AG09309 (cell line): Measurements from ENCODE around the gene RAC3.
A peak's percentile ranks its signal among the peaks of the same experiment; 100 is the strongest.

Experiments
- DNase-seq: peaks from one replicate; pipeline ENCODE4 v3.0.0-alpha.2; 2010; ENCODE audit warnings: low read depth
- H3K4me3 ChIP-seq: 2 replicates; pipeline ENCODE4 v1.5.1; 2011; ENCODE audit warnings: mild to moderate bottlenecking, low read depth, low read length, moderate library complexity; ENCODE audit not compliant: control insufficient read depth
- CTCF ChIP-seq: IDR thresholded peaks from 2 replicates; pipeline ENCODE4 v1.5.1; 2011; ENCODE audit warnings: mild to moderate bottlenecking, low read depth, low read length, inconsistent platforms; ENCODE audit not compliant: insufficient read depth, control insufficient read depth; ENCODE audit errors: missing control alignments

RAC3 gene

GRCh38 chr17:82031303-82031884 is at the start of gene RAC3:
Gene RAC3 (plus strand): TSS chr17:82031678. CDS start chr17:82031762, 84 bp downstream.
- peak within 1 kb of the TSS; percentile 50 for H3K4me3 ChIP-seq
- DNase-seq = no peak
- TF ChIP-seq CTCF = no peak

GRCh38 chr17:81983011-81983638 is 48.4 kb upstream of the RAC3 start:
- DNase-seq = no peak
- no peak for TF ChIP-seq CTCF
- no peak overlapping the region for H3K4me3 ChIP-seq

GRCh38 chr17:81983639-81984373 is 47.7 kb upstream of the RAC3 start:
- no peak overlapping the region for H3K4me3 ChIP-seq
- TF ChIP-seq CTCF = no peak
- DNase-seq = no peak

- TF ChIP-seq CTCF = no peak
- H3K4me3 ChIP-seq = no peak overlapping the region
- DNase-seq = no peak
Observed at GRCh38 chr17:81984773-81985410, 46.6 kb upstream of the RAC3 start.

- H3K4me3 ChIP-seq = no peak overlapping the region
- DNase-seq = no peak
- TF ChIP-seq CTCF = no peak
Observed at GRCh38 chr17:81986606-81987005, 44.9 kb upstream of the RAC3 start.

GRCh38 chr17:81987161-81987770 is 44.2 kb upstream of the RAC3 start:
- no peak for TF ChIP-seq CTCF
- DNase-seq = no peak
- H3K4me3 ChIP-seq = no peak overlapping the region
